H9 (cell line): ENCODE measurements around the gene ZFP92. TPM values are rescaled to one million over a fixed set of nuclear protein-coding genes. Genes with fewer than 3 reads are reported as not detected.

Source experiments
- DNase-seq: peaks from one replicate; pipeline ENCODE4 v3.0.0-alpha.2; 2017
- H2AFZ ChIP-seq: one replicate; pipeline ENCODE4 v1.6.1; 2013; ENCODE audit warnings: mild to moderate bottlenecking, low read length, control low read depth, moderate library complexity
- H2AK5ac ChIP-seq: 2 replicates; pipeline ENCODE4 v1.6.1; 2013; ENCODE audit warnings: low read length, control low read depth, mixed read lengths; ENCODE audit not compliant: insufficient read length
- H2BK120ac ChIP-seq: one replicate; pipeline ENCODE4 v1.6.1; 2013; ENCODE audit warnings: low read depth, mild to moderate bottlenecking, low read length, control low read depth, inconsistent platforms; ENCODE audit not compliant: poor library complexity, severe bottlenecking
- H2BK12ac ChIP-seq: 2 replicates; pipeline ENCODE4 v1.6.1; 2013; ENCODE audit warnings: low read length, control low read depth, mixed read lengths, low read depth; ENCODE audit not compliant: insufficient read length
- H2BK15ac ChIP-seq: 2 replicates; pipeline ENCODE4 v1.6.1; 2013; ENCODE audit warnings: low read depth, low read length, control low read depth
- H2BK20ac ChIP-seq: one replicate; pipeline ENCODE4 v1.6.1; 2013; ENCODE audit warnings: low read depth, mild to moderate bottlenecking, low read length, control low read depth, inconsistent platforms; ENCODE audit not compliant: poor library complexity, severe bottlenecking
- H2BK5ac ChIP-seq: 2 replicates; pipeline ENCODE4 v1.6.1; 2013; ENCODE audit warnings: low read length, control low read depth, mixed read lengths; ENCODE audit not compliant: insufficient read length
- H3K14ac ChIP-seq: 2 replicates; pipeline ENCODE4 v1.6.1; 2013; ENCODE audit warnings: low read length, control low read depth; ENCODE audit not compliant: insufficient read depth
- H3K18ac ChIP-seq: 2 replicates; pipeline ENCODE4 v1.6.1; 2013; ENCODE audit warnings: low read depth, mild to moderate bottlenecking, mixed read lengths, low read length, control low read depth; ENCODE audit not compliant: insufficient read length
- H3K23ac ChIP-seq: 2 replicates; pipeline ENCODE4 v1.6.1; 2013; ENCODE audit warnings: low read length, control low read depth, mixed read lengths, low read depth; ENCODE audit not compliant: insufficient read length
- H3K23me2 ChIP-seq: 2 replicates; pipeline ENCODE4 v1.6.1; 2013; ENCODE audit warnings: low read depth, mild to moderate bottlenecking, mixed read lengths, low read length, control low read depth; ENCODE audit not compliant: insufficient read length, poor library complexity, severe bottlenecking
- H3K27ac ChIP-seq: 2 replicates; pipeline ENCODE4 v1.5.1; 2013; ENCODE audit warnings: low read length, control low read depth, mixed read lengths, low read depth; ENCODE audit not compliant: insufficient read length
- H3K27me3 ChIP-seq: 2 replicates; pipeline ENCODE4 v1.6.1; 2013; ENCODE audit warnings: low read length, control low read depth, inconsistent platforms; ENCODE audit not compliant: insufficient read depth
- H3K4ac ChIP-seq: 2 replicates; pipeline ENCODE4 v1.6.1; 2013; ENCODE audit warnings: low read depth, mild to moderate bottlenecking, control low read depth, inconsistent platforms, low read length, moderate library complexity
- H3K4me1 ChIP-seq: 2 replicates; pipeline ENCODE4 v1.6.1; 2013; ENCODE audit warnings: low read length, control low read depth, inconsistent platforms; ENCODE audit not compliant: insufficient read depth
- H3K4me2 ChIP-seq: 2 replicates; pipeline ENCODE4 v1.6.1; 2013; ENCODE audit warnings: low read length, control low read depth, mixed read lengths; ENCODE audit not compliant: insufficient read length, insufficient read depth
- H3K56ac ChIP-seq: 2 replicates; pipeline ENCODE4 v1.6.1; 2013; ENCODE audit warnings: low read depth, mild to moderate bottlenecking, mixed read lengths, low read length, control low read depth; ENCODE audit not compliant: insufficient read length
- H3K79me1 ChIP-seq: 2 replicates; pipeline ENCODE4 v1.6.1; 2013; ENCODE audit warnings: low read depth, mild to moderate bottlenecking, moderate library complexity, low read length, control low read depth, inconsistent platforms; ENCODE audit not compliant: insufficient read depth, poor library complexity, severe bottlenecking
- H3K79me2 ChIP-seq: 2 replicates; pipeline ENCODE4 v1.6.1; 2013; ENCODE audit warnings: low read length, control low read depth, inconsistent platforms; ENCODE audit not compliant: insufficient read depth
- H3K9ac ChIP-seq: 2 replicates; pipeline ENCODE4 v1.6.1; 2013; ENCODE audit warnings: low read length, control low read depth, mixed read lengths; ENCODE audit not compliant: insufficient read length; ENCODE audit errors: extremely low read depth
- H3K9me3 ChIP-seq: one replicate; pipeline ENCODE4 v1.6.1; 2013; ENCODE audit warnings: low read depth, low read length, inconsistent platforms; ENCODE audit not compliant: control insufficient read depth
- H3T11ph ChIP-seq: one replicate; pipeline ENCODE4 v1.6.1; 2013; ENCODE audit warnings: mild to moderate bottlenecking, low read length, control low read depth, inconsistent platforms
- H4K20me1 ChIP-seq: one replicate; pipeline ENCODE4 v1.6.1; 2013; ENCODE audit not compliant: control insufficient read depth, insufficient read length, insufficient read depth
- H4K5ac ChIP-seq: 2 replicates; pipeline ENCODE4 v1.6.1; 2013; ENCODE audit warnings: low read depth, mild to moderate bottlenecking, mixed read lengths, low read length, control low read depth; ENCODE audit not compliant: insufficient read length
- H4K8ac ChIP-seq: replicated peaks from 2 replicates; pipeline ENCODE4 v1.6.1; 2013; ENCODE audit warnings: low read length, control low read depth, mixed read lengths, low read depth; ENCODE audit not compliant: insufficient read length
- H4K91ac ChIP-seq: 2 replicates; pipeline ENCODE4 v1.6.1; 2013; ENCODE audit warnings: low read depth, mild to moderate bottlenecking, moderate library complexity, mixed read lengths, low read length, control low read depth; ENCODE audit not compliant: insufficient read length
- H3K27ac Mint-ChIP-seq, 3 experiments: 2 replicates in 2 of 3; 3 replicates in 1 of 3; pipeline ENCODE4 v1.8.0; 2020 to 2021; ENCODE audit warnings: mixed read lengths in 3 of 3, mild to moderate bottlenecking in 1 of 3, moderate library complexity in 1 of 3
- H3K27me3 Mint-ChIP-seq: 2 replicates; pipeline ENCODE4 v1.8.0; 2021; ENCODE audit warnings: low read depth, mild to moderate bottlenecking, moderate library complexity, mixed read lengths
- H3K36me3 Mint-ChIP-seq, 3 experiments: 2 replicates in 2 of 3; 3 replicates in 1 of 3; pipeline ENCODE4 v1.8.0; 2020 to 2021; ENCODE audit warnings: low read depth in 3 of 3, mixed read lengths in 3 of 3; ENCODE audit not compliant: insufficient read depth in 1 of 3
- H3K4me1 Mint-ChIP-seq, 2 experiments: 2 replicates each; pipeline ENCODE4 v1.8.0; 2020; ENCODE audit warnings: mixed read lengths in 2 of 2
- H3K4me3 Mint-ChIP-seq, 2 experiments: 2 replicates in 1 of 2; 3 replicates in 1 of 2; pipeline ENCODE4 v1.8.0; 2020 to 2021; ENCODE audit warnings: mild to moderate bottlenecking in 2 of 2, mixed read lengths in 2 of 2, moderate library complexity in 1 of 2
- H3K9me3 Mint-ChIP-seq, 2 experiments: 2 replicates in 1 of 2; 3 replicates in 1 of 2; pipeline ENCODE4 v1.8.0; 2020; ENCODE audit warnings: mild to moderate bottlenecking in 2 of 2, mixed read lengths in 2 of 2, moderate library complexity in 1 of 2
- CTCF ChIP-seq: fragments of 200-600 bp; sonication (generic); conservative IDR thresholded peaks from 3 replicates; pipeline ENCODE4 v1.8.0; 2021; ENCODE audit warnings: antibody characterized with exemption, mild to moderate bottlenecking
- WGBS: extraction: QIAGEN DNeasy Blood & Tissue Kit; methylation state at CpG from one replicate; pipeline ENCODE4 v1.1.7; 2013; ENCODE audit warnings: missing lambda C conversion rate, low lambda C conversion rate, mixed read lengths; ENCODE audit not compliant: insufficient read length; ENCODE audit errors: extremely low coverage; 5-methylcytosine and 5-hydroxymethylcytosine counted together
- total RNA-seq: library from RNA; stranded (reverse); gene quantifications from 2 replicates; pipeline ENCODE4 v1.2.1, GENCODE V29; 2021

Gene ZFP92
- total RNA-seq, 1 experiment from 2014 or later, result 0.68 TPM

DNA sequence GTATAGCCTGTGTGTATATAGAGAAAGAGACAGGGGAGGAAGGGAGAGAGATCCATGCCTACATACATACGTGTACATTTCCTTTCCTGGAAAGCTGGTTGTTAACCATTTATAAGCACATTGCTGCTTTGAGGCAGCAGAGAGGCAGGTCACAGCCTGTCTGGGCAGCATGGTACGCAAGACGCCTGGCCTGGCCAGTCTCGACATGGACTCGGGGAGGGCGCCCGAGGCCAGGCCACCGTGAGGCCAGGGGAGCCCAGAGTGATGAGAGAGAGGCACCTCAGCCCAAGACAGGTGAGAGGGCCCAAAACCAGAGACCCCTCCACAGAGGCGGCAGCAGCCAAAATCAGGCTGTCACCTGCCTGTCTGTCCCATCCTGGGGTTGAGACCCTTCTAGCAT, 30.7 kb downstream of the ZFP92 start:
- WGBS, result no CpG with 5 or more reads among the region's 9 CpGs
- Histone ChIP-seq H3K79me2 (no peaks in the 10 kb centered on the region), H3K9me3 (peaks cover 7% of the 10 kb centered on the region), H2BK15ac (no peak overlapping the region), H4K91ac (no peak overlapping the region), H3T11ph (no peak overlapping the region), H4K8ac (no peak overlapping the region), H3K56ac (no peak overlapping the region), H3K9ac (no peak overlapping the region), H4K20me1 (no peaks in the 10 kb centered on the region), H3K4ac (no peak overlapping the region), H2AK5ac (no peak overlapping the region), H3K79me1 (no peaks in the 10 kb centered on the region), H3K23me2 (no peaks in the 10 kb centered on the region), H3K4me2 (no peak overlapping the region), H3K4me1 (no peaks in the 10 kb centered on the region), H3K27ac (no peak overlapping the region), H2BK12ac (no peak overlapping the region), H3K14ac (no peak overlapping the region), H3K18ac (no peak overlapping the region), H4K5ac (no peak overlapping the region), H2BK20ac (no peak overlapping the region), H3K23ac (no peak overlapping the region), H2AFZ (no peak overlapping the region), H3K27me3 (no peaks in the 10 kb centered on the region), H2BK120ac (no peak overlapping the region), H2BK5ac (no peak overlapping the region)
- peaks cover 49 to 71% of the 10 kb centered on the region in 2 experiments for H3K9me3 Mint-ChIP-seq
- H3K36me3 Mint-ChIP-seq, result no peaks in the 10 kb centered on the region; a peak in 1 of 7 replicates
- H3K27ac Mint-ChIP-seq, result no peak overlapping the region
- TF ChIP-seq CTCF, result no peak
- no peaks in the 10 kb centered on the region for H3K4me1 Mint-ChIP-seq
- H3K27me3 Mint-ChIP-seq, result peaks cover 7% of the 10 kb centered on the region; the same call in 1 of the 2 replicates
- no peak for DNase-seq
- no peak overlapping the region for H3K4me3 Mint-ChIP-seq
